PC-9 (cell line): ENCODE results near the gene TNMD. TPM values are rescaled to one million over a fixed set of nuclear protein-coding genes. Genes with fewer than 3 reads are reported as not detected.

Experiments used
- BruUV-seq: library from RNA; stranded (reverse); fragments of 400-500 nt; replicated peaks from 2 replicates; lab custom pipeline; 2021; lab: Mats Ljungman, UMichigan
- CTCF ChIA-PET: fragments of 300-600 bp; sonication (Branson Sonifier 250); formaldehyde crosslinking; loops from one replicate; lab custom pipeline; 2022; ENCODE audit warnings: antibody characterized with exemption; lab: Charles Lee
- POLR2A ChIA-PET: fragments of 300-600 bp; sonication (Branson Sonifier 250); formaldehyde crosslinking; loops from one replicate; lab custom pipeline; 2022; ENCODE audit warnings: antibody characterized with exemption; ENCODE audit not compliant: unreplicated experiment; lab: Charles Lee
- DNase-seq, 2 experiments: peaks; one replicate each; pipeline versions ENCODE4 v3.0.0 to v3.0.0-alpha.2; 2015 to 2022; ENCODE audit warnings: mixed read lengths in 1 of 2
- H2AFZ ChIP-seq: fragments of 200-600 bp; sonication (generic); 2 replicates; pipeline ENCODE4 v1.8.1; 2017; ENCODE audit warnings: antibody characterized with exemption
- H3F3A ChIP-seq: fragments of 200-600 bp; sonication (generic); 2 replicates; pipeline ENCODE4 v1.8.1; 2017; ENCODE audit warnings: antibody characterized with exemption, mild to moderate bottlenecking, low read depth; ENCODE audit not compliant: insufficient read depth
- H3K27ac ChIP-seq: fragments of 200-600 bp; sonication (generic); 2 replicates; pipeline ENCODE4 v1.6.1; 2016; ENCODE audit warnings: mixed run types
- H3K27me3 ChIP-seq: fragments of 200-600 bp; sonication (generic); 2 replicates; pipeline ENCODE4 v1.6.1; 2016; ENCODE audit warnings: low read depth, mixed run types; ENCODE audit not compliant: insufficient read depth
- H3K36me3 ChIP-seq: fragments of 200-600 bp; sonication (generic); 2 replicates; pipeline ENCODE4 v1.6.1; 2016; ENCODE audit warnings: low read depth, mixed run types
- H3K4me1 ChIP-seq: fragments of 200-600 bp; sonication (generic); replicated peaks from 2 replicates; pipeline ENCODE4 v1.6.1; 2016; ENCODE audit warnings: mixed run types; ENCODE audit not compliant: insufficient read depth
- H3K4me2 ChIP-seq: fragments of 200-600 bp; sonication (generic); 2 replicates; pipeline ENCODE4 v1.6.1; 2017; ENCODE audit warnings: mixed run types
- H3K4me3 ChIP-seq: fragments of 200-600 bp; sonication (generic); 2 replicates; pipeline ENCODE4 v1.6.1; 2016; ENCODE audit warnings: mixed run types
- H3K79me2 ChIP-seq: fragments of 200-600 bp; sonication (generic); 2 replicates; pipeline ENCODE4 v1.6.1; 2017; ENCODE audit warnings: low read depth, mixed run types
- H3K9me2 ChIP-seq: fragments of 200-600 bp; sonication (generic); 2 replicates; pipeline ENCODE4 v1.8.1; 2017; ENCODE audit warnings: mild to moderate bottlenecking; ENCODE audit not compliant: insufficient read depth
- H3K9me3 ChIP-seq: fragments of 200-600 bp; sonication (generic); 2 replicates; pipeline ENCODE4 v1.8.1; 2016; ENCODE audit warnings: low read depth; ENCODE audit not compliant: insufficient read depth
- H4K20me1 ChIP-seq: fragments of 200-600 bp; sonication (generic); 2 replicates; pipeline ENCODE4 v1.8.1; 2017; ENCODE audit not compliant: insufficient read depth
- EZH2 ChIP-seq: fragments of 200-600 bp; sonication (generic); IDR thresholded peaks from 2 replicates; pipeline ENCODE4 v1.8.0; 2017; ENCODE audit warnings: antibody characterized with exemption, low read depth
- intact Hi-C: fragments of 100-400 bp; cut with micrococcal nuclease; formaldehyde crosslinking; loops from one replicate; pipeline ENCODE4 v1.10.0; 2022; ENCODE audit not compliant: unreplicated experiment
- total RNA-seq: library from RNA; stranded (reverse); gene quantifications from 2 replicates; pipeline ENCODE4 v1.2.3, GENCODE V29; 2021
- TF ChIP-seq, protein P1 (sequence below): fragments of 200-600 bp; sonication (generic); conservative IDR thresholded peaks from 2 replicates; pipeline ENCODE4 v1.6.1; 2017; ENCODE audit warnings: mixed run types, antibody characterized with exemption, mild to moderate bottlenecking, moderate library complexity

Gene TNMD
- total RNA-seq, 1 experiment from 2014 or later: not detected

DNA sequence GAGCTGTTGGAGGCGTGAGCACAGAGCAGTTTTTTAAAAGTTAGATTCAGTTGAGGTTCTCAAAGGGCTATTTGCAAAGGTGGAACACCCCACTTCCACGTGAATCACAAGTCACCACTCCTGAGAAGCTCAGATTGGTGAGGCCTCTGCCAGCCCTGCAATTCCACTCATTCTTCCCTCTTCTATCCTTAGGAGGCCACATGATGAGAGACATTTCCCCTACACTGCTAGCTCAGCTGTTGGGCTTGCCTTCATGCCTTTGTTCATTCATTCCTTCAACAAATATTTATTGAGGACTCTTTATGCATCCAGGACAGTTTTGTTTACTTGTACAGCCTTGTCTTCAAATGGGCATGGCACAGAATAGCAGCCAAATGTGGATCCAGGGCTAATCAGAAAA is 63.0 kb downstream of the TNMD start:
- peak overlapping the region; percentile 97; the same call in 1 of the 2 replicates for H3K4me3 ChIP-seq
- no TSS peak for BruUV-seq
- H3K9me2 ChIP-seq: no peaks in the 10 kb centered on the region
- peaks cover 32% of the 10 kb centered on the region for H3K36me3 ChIP-seq
- H3K27me3 ChIP-seq: no peaks in the 10 kb centered on the region
- intact Hi-C loops: loop anchor here (5.0 kb wide), 1 partner anchor 760 kb away; the partner anchor contains the start of genes GLA and HNRNPH2
- H3K79me2 ChIP-seq: peaks cover 38% of the 10 kb centered on the region
- CTCF ChIA-PET: no interaction called here
- H3F3A ChIP-seq: peaks cover 72% of the 10 kb centered on the region
- TF ChIP-seq EZH2: no peak
- TF ChIP-seq, protein P1, sequence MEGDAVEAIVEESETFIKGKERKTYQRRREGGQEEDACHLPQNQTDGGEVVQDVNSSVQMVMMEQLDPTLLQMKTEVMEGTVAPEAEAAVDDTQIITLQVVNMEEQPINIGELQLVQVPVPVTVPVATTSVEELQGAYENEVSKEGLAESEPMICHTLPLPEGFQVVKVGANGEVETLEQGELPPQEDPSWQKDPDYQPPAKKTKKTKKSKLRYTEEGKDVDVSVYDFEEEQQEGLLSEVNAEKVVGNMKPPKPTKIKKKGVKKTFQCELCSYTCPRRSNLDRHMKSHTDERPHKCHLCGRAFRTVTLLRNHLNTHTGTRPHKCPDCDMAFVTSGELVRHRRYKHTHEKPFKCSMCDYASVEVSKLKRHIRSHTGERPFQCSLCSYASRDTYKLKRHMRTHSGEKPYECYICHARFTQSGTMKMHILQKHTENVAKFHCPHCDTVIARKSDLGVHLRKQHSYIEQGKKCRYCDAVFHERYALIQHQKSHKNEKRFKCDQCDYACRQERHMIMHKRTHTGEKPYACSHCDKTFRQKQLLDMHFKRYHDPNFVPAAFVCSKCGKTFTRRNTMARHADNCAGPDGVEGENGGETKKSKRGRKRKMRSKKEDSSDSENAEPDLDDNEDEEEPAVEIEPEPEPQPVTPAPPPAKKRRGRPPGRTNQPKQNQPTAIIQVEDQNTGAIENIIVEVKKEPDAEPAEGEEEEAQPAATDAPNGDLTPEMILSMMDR: no peak
- peak overlapping the region; percentile 88 for H3K4me2 ChIP-seq
- peaks cover 70% of the 10 kb centered on the region for H3K4me1 ChIP-seq
- no peaks in the 10 kb centered on the region for H3K9me3 ChIP-seq
- H2AFZ ChIP-seq: no peak overlapping the region
- no peak for DNase-seq
- H3K27ac ChIP-seq: peak overlapping the region; percentile 94
- POLR2A ChIA-PET: interaction anchor here (0.6 kb wide), 1 partner anchor 164 kb away, joined by 3 read pairs; no protein-coding TSS in a partner anchor
- H4K20me1 ChIP-seq: no peaks in the 10 kb centered on the region

DNA sequence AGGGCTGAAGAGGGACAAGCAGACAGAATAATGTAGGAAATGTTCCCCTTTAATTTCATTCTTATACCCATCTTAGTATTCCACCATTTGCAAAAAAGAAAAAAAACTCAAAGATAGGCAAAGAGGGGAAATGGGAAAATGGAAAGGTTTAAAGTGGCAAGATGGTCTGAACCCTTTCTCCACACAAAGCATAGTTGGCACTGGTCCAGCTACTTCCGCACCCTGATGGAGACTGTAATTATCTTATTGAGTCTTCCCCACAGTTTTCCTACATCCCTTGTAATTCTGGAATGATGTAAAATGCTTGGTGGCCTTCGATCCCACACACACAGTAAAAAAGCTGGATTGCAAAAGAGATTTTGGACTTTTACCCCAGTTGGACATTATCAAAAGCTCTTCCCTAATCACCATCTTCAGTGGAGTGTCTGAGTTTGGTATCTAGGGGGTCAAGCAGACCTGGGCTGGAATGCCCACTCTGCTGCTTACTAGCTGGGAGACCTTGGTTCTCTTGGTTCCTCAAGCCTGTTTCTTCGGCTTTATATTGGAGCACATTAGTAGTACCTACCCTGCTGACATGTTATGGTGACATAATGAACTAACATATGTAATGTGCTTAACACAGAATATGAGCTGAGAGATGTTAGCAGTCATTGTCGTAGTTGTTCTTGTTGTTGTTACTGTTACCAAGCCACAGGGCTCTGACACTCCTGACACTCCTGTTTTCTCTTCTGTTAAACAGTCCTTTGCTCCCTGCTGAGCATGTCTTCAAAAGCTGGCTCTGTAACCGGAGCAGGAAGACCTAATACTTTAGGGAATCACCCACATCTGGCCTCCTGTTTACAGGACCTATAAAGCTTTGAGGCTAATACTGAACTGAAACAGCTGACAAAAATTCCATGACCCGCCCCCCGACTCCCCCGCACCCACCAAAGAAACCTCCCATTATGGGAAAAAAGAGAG is 64.0 kb downstream of the TNMD start:
- ChIA-PET CTCF (interaction anchor here (0.9 kb wide), 1 partner anchor 34 kb away, joined by 3 read pairs; no protein-coding TSS in a partner anchor), POLR2A (interaction anchor here (0.5 to 1.1 kb wide), 4 partner anchors 13 to 280 kb away, joined by 3 to 9 read pairs (median 6); partner anchors contain the start of gene XKRX)
- Histone ChIP-seq H3K27me3 (no peaks in the 10 kb centered on the region), H3K9me3 (no peaks in the 10 kb centered on the region), H3F3A (peaks cover 62% of the 10 kb centered on the region), H2AFZ (no peak overlapping the region), H3K4me3 (peak overlapping the region; percentile 97; the same call in 1 of the 2 replicates), H3K36me3 (peaks cover 37% of the 10 kb centered on the region), H4K20me1 (no peaks in the 10 kb centered on the region; the same call in 1 of the 2 replicates), H3K79me2 (peaks cover 38% of the 10 kb centered on the region), H3K27ac (peak overlapping the region; percentile 94), H3K9me2 (no peaks in the 10 kb centered on the region), H3K4me2 (peak overlapping the region; percentile 88), H3K4me1 (peaks cover 60% of the 10 kb centered on the region)
- no TSS peak for BruUV-seq
- peak in 1 of 2 experiments; percentile 70 for DNase-seq
- TF ChIP-seq, protein P1: no peak
- TF ChIP-seq EZH2: no peak
- intact Hi-C loops: loop anchor here (5.0 kb wide), 1 partner anchor 759 kb away; the partner anchor contains the start of genes GLA and HNRNPH2

Other genes starting within 250 kb of the TNMD start
- gene PCDH19, start 174.7 kb upstream of the TNMD start, total RNA-seq: 0.04 and 0.05 TPM in 2 replicates
- gene TSPAN6, start 51.9 kb downstream of the TNMD start, total RNA-seq: 49.6 and 52.2 TPM in 2 replicates
- gene SRPX2, start 59.3 kb downstream of the TNMD start, total RNA-seq: 65.9 and 77.8 TPM in 2 replicates
- 23.4 and 23.6 TPM in 2 replicates for gene SYTL4, start 147.2 kb downstream of the TNMD start, total RNA-seq
- gene CSTF2, start 235.5 kb downstream of the TNMD start, total RNA-seq: 18.5 and 24.1 TPM in 2 replicates